ENCODE results near the gene NHLRC1. TPM values are rescaled to one million over a fixed set of nuclear protein-coding genes. Genes with fewer than 3 reads are reported as not detected.

Gene NHLRC1
- total RNA-seq, 4 donors from 2014 or later = 1.7 to 4.9 (median 3.5) TPM

- TF ChIP-seq, protein P1, sequence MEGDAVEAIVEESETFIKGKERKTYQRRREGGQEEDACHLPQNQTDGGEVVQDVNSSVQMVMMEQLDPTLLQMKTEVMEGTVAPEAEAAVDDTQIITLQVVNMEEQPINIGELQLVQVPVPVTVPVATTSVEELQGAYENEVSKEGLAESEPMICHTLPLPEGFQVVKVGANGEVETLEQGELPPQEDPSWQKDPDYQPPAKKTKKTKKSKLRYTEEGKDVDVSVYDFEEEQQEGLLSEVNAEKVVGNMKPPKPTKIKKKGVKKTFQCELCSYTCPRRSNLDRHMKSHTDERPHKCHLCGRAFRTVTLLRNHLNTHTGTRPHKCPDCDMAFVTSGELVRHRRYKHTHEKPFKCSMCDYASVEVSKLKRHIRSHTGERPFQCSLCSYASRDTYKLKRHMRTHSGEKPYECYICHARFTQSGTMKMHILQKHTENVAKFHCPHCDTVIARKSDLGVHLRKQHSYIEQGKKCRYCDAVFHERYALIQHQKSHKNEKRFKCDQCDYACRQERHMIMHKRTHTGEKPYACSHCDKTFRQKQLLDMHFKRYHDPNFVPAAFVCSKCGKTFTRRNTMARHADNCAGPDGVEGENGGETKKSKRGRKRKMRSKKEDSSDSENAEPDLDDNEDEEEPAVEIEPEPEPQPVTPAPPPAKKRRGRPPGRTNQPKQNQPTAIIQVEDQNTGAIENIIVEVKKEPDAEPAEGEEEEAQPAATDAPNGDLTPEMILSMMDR (IDR thresholded peaks at IDR 0.05) = no peak
- TF ChIP-seq POLR2A (IDR thresholded peaks at IDR 0.05) = no peak
- H3K27me3 ChIP-seq = no peaks in the 10 kb centered on the region
- H3K36me3 ChIP-seq = no peaks in the 10 kb centered on the region
- peaks cover 0 to 9% of the 10 kb centered on the region in 2 donors for H3K4me1 ChIP-seq
- H3K9me3 ChIP-seq = no peaks in the 10 kb centered on the region
- H3K4me3 ChIP-seq (replicated peaks in 1 of 3) = no peak overlapping the region
- intact Hi-C loops (cut with DNase I) = no loop called here
- WGBS, 2 donors = 85 to 90% methylated on average over 11 of the region's 11 CpGs
- no peak overlapping the region for H3K27ac ChIP-seq
- DNase-seq = no peak
Measured at GRCh38 chr6:18081025-18081668, 41.3 kb downstream of the NHLRC1 start.

- no peak for TF ChIP-seq POLR2A (IDR thresholded peaks at IDR 0.05)
- TF ChIP-seq, protein P1 (IDR thresholded peaks at IDR 0.05) = no peak
- no peaks in the 10 kb centered on the region for H3K27me3 ChIP-seq
- H3K27ac ChIP-seq = no peak overlapping the region
- intact Hi-C loops (cut with DNase I) = no loop called here
- no peak for DNase-seq
- H3K36me3 ChIP-seq = no peaks in the 10 kb centered on the region
- peaks cover 0 to 9% of the 10 kb centered on the region in 2 donors for H3K4me1 ChIP-seq
- H3K4me3 ChIP-seq (replicated peaks in 1 of 3) = no peak overlapping the region
- WGBS, 2 donors = 77 to 94% methylated on average over 4 of the region's 4 CpGs
- H3K9me3 ChIP-seq = no peaks in the 10 kb centered on the region
Measured at GRCh38 chr6:18080544-18080943, 41.9 kb downstream of the NHLRC1 start.

DNA sequence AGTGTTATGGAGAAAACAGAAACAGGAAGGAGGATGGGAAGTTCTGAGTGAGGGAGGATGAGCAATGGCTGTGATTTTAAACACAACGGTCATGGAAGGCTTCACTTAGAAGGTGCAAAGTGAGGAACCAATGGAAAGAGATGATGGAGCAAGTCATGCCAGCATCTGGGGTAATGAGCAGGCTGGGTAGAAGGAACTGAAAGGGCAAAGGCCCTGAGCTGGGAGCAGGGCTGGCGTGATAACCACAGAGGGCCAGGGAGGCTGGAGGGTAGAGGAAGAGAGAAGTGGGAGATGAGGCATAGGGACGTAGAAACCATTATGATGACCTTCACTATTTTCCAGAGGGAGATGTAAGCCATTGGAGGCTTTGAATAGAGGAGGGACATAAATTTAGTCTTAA is 43.6 kb downstream of the NHLRC1 start:
- Histone ChIP-seq H3K36me3 (no peaks in the 10 kb centered on the region), H3K27me3 (no peaks in the 10 kb centered on the region), H3K9me3 (no peaks in the 10 kb centered on the region), H3K27ac (no peak overlapping the region), H3K4me3 (replicated peaks in 1 of 3) (no peak overlapping the region), H3K4me1 (peaks cover 0 to 9% of the 10 kb centered on the region in 2 donors)
- no peak for DNase-seq
- intact Hi-C loops (cut with DNase I) = no loop called here
- 89 to 92% methylated on average over 3 of the region's 3 CpGs for WGBS, 2 donors
- TF ChIP-seq POLR2A (IDR thresholded peaks at IDR 0.05) = no peak
- TF ChIP-seq, protein P1 (IDR thresholded peaks at IDR 0.05) = no peak

DNA sequence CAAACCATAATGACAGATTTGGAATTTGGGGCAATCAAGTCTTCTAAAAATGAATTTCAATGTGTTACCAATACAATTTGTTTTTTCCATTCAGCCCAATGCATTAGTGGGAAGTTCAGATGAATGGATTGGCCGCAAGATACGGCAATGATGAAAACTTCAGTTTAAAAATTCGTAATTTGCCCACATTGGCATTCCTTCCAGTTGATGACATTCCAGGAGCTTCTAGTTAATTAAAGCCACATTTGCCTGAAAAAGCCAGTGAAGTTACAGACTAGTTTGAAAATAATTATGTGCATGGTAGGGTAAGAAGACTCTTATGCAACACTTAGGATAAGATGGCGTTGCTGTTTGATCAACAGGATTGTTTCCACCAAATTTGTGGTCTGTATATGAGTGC is 46.2 kb downstream of the NHLRC1 start:
- TF ChIP-seq POLR2A (IDR thresholded peaks at IDR 0.05) = no peak
- TF ChIP-seq, protein P1 (IDR thresholded peaks at IDR 0.05) = no peak
- no peak for DNase-seq
- no peak overlapping the region for H3K27ac ChIP-seq
- H3K9me3 ChIP-seq = no peaks in the 10 kb centered on the region
- whole genome bisulfite sequencing, 2 donors = 92 to 94% methylated on average over 4 of the region's 4 CpGs
- H3K27me3 ChIP-seq = no peaks in the 10 kb centered on the region
- intact Hi-C loops (cut with DNase I) = no loop called here
- H3K4me3 ChIP-seq (replicated peaks in 1 of 3) = no peak overlapping the region
- no peaks in the 10 kb centered on the region for H3K4me1 ChIP-seq
- H3K36me3 ChIP-seq = no peaks in the 10 kb centered on the region

GRCh38 chr6:18072841-18073240 is 49.6 kb downstream of the NHLRC1 start:
- no peak overlapping the region for H3K4me3 ChIP-seq (replicated peaks in 1 of 3)
- intact Hi-C loops (cut with DNase I) = no loop called here
- H3K27ac ChIP-seq = no peak overlapping the region
- H3K4me1 ChIP-seq = no peaks in the 10 kb centered on the region
- TF ChIP-seq, protein P1 (IDR thresholded peaks at IDR 0.05) = no peak
- no peak for TF ChIP-seq POLR2A (IDR thresholded peaks at IDR 0.05)
- H3K27me3 ChIP-seq = no peaks in the 10 kb centered on the region
- no peaks in the 10 kb centered on the region for H3K36me3 ChIP-seq
- H3K9me3 ChIP-seq = no peaks in the 10 kb centered on the region
- DNase-seq = no peak
